GM18520 (cell line): Measurements from ENCODE around the gene PRKACG.
"Not testable (repeated sequence)": the region's sequence is repeated elsewhere in the genome, so short reads cannot be mapped to it uniquely, and the experiment has no call there.

Experiments used
- ATAC-seq: cut with Tn5 transposase; IDR thresholded peaks from one replicate; pipeline ENCODE4 v1.9.1; 2021; ENCODE audit not compliant: unreplicated experiment

The PRKACG gene

GRCh38 chr9:69027355-69028097 lies 13.6 kb upstream of the PRKACG start:
- ATAC-seq: peak; percentile 65

GRCh38 chr9:69023650-69024049 lies 9.7 kb upstream of the PRKACG start:
- ATAC-seq: no peak

GRCh38 chr9:69020301-69021145 lies 6.6 kb upstream of the PRKACG start:
- ATAC-seq: no peak

- no peak for ATAC-seq
Observed at GRCh38 chr9:69019808-69020207, 5.9 kb upstream of the PRKACG start.

- ATAC-seq: no peak
Observed at GRCh38 chr9:69018737-69019136, 4.8 kb upstream of the PRKACG start.

GRCh38 chr9:69016191-69017096 lies 2.5 kb upstream of the PRKACG start:
- no peak for ATAC-seq

- ATAC-seq: no peak
Observed at GRCh38 chr9:69013382-69013727, 558 bp downstream of the PRKACG start.

- no peak for ATAC-seq
Observed at GRCh38 chr9:69012696-69013381, 1.1 kb downstream of the PRKACG start.

- ATAC-seq: no peak
Observed at GRCh38 chr9:69009708-69010107, 4.2 kb downstream of the PRKACG start.

GRCh38 chr9:69004836-69005235 lies 9.1 kb downstream of the PRKACG start:
- ATAC-seq: no peak

GRCh38 chr9:69003051-69003450 lies 10.9 kb downstream of the PRKACG start:
- no peak for ATAC-seq

- ATAC-seq: no peak
Observed at GRCh38 chr9:69001921-69002320, 12.0 kb downstream of the PRKACG start.

- ATAC-seq: peak; percentile 53
Observed at GRCh38 chr9:68999393-69000105, 14.4 kb downstream of the PRKACG start.

- no peak for ATAC-seq
Observed at GRCh38 chr9:68998812-68999211, 15.1 kb downstream of the PRKACG start.

GRCh38 chr9:68998385-68998784 lies 15.5 kb downstream of the PRKACG start:
- no peak for ATAC-seq

- ATAC-seq: no peak
Observed at GRCh38 chr9:68997666-68998065, 16.2 kb downstream of the PRKACG start.

- no peak for ATAC-seq
Observed at GRCh38 chr9:68996462-68996861, 17.5 kb downstream of the PRKACG start.

- ATAC-seq: no peak
Observed at GRCh38 chr9:68995776-68996175, 18.1 kb downstream of the PRKACG start.

GRCh38 chr9:68991457-68991856 lies 22.5 kb downstream of the PRKACG start:
- no peak for ATAC-seq

- not testable (repeated sequence) for ATAC-seq
Observed at GRCh38 chr9:68986949-68987348, 27.0 kb downstream of the PRKACG start.
